ENCODE measurements around the gene LAX1.
"Not testable (repeated sequence)": the region's sequence is repeated elsewhere in the genome, so short reads cannot be mapped to it uniquely, and the experiment has no call there.

Gene LAX1

DNA sequence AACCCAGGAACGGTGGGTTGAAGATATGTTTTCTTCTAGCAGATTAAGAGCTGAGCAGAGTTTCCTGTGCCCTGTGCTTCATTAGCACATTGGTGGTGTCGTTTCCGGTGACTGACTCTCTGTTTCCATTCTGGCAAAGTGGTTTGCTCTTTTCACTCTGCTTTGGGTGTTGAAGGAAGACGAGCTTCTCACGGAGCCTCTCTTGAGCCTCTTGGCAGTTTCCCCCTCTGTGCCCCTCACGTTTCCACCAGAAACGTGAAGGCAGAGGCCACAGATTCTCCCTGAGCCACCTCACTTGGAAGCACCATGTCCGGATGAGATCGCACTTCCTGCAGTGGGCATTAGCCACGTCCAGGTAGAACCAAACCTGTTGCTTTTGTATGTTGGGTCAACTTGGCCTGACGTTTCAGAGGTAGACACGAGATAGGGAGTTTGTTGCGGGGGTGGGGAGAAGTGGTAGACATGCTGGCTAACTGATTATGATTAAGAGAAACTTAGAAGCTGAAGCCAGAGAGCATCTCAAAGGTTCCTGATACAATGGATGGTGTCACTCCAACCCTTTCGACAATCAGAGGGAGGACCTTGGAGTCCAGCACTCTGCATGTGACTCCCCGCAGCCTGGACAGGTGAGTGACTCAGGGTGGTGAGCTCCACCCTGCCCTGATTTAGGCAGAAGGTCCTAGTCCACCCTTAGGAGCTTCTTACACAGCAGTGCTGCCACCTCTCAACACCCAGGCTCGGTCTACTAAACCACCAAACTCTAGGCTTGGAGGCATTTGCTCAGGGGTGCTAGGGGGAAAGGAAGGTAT is at the start of gene LAX1:
Gene LAX1 (plus strand): TSS at position 155 of the 809 bp plus-strand sequence. CDS start 383 bp downstream, at position 538.
- DNase-seq (ENCODE audit: low read depth), result no peak

DNA sequence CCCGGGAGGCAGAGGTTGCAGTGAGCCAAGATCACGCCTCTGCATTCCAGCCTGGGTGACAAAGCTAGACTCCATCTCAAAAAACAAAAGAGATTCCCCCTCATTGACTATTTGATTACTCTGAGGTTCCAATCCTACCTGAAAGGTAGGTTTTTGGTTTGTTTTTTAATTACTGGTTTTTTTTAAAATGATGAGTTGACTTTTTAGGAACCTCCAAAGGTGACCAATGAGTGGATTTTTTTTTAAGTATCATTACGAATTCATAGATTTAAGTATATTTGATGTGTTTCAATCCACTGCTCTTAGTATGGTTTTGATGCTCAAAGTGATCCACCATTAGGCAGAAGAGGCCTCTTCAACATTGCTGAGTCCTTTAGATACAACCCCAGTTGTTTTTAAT is 47.9 kb upstream of the LAX1 start:
- no peak for DNase-seq (ENCODE audit: low read depth)

DNA sequence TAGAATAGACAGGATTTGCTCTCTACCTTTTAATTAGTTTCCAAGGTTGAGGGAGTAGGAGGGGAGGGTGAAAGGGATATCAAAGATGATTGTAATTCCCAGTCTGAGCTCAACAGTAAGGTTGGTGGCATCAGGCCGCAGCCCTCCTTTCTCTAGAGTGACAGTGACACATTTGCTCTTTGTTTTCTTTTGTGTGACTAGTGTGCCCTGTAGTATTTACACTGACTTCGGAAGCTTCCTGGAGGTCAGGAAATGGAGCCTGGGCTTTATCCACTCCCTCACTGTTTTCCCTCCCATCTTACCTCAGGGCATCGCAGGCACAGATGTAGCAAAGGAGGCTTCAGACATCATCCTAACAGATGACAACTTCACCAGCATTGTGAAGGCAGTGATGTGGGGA is 44.7 kb upstream of the LAX1 start:
- DNase-seq (ENCODE audit: low read depth), result no peak

DNA sequence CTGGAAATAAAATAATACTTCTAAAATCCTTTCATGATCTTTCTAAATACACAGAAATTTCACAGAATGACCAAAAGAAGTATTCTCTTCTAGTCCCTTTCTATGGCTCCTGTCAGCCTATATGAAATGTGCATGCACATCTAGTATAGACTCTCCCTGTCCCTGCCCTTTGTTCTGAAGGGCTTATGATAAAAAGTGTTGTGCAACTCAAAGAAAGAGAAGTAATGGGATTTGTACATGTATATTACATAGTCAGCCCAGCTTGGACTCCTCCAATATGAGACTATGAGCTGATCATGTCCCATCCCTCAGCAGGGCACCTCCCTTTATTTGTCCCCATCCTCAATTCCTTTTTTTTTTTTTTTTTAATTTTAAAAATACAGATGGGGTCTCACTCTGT is 42.1 kb upstream of the LAX1 start:
- no peak for DNase-seq (ENCODE audit: low read depth)

- DNase-seq (ENCODE audit: low read depth), result no peak
Measured at GRCh38 chr1:203726417-203726867, 38.5 kb upstream of the LAX1 start.

DNA sequence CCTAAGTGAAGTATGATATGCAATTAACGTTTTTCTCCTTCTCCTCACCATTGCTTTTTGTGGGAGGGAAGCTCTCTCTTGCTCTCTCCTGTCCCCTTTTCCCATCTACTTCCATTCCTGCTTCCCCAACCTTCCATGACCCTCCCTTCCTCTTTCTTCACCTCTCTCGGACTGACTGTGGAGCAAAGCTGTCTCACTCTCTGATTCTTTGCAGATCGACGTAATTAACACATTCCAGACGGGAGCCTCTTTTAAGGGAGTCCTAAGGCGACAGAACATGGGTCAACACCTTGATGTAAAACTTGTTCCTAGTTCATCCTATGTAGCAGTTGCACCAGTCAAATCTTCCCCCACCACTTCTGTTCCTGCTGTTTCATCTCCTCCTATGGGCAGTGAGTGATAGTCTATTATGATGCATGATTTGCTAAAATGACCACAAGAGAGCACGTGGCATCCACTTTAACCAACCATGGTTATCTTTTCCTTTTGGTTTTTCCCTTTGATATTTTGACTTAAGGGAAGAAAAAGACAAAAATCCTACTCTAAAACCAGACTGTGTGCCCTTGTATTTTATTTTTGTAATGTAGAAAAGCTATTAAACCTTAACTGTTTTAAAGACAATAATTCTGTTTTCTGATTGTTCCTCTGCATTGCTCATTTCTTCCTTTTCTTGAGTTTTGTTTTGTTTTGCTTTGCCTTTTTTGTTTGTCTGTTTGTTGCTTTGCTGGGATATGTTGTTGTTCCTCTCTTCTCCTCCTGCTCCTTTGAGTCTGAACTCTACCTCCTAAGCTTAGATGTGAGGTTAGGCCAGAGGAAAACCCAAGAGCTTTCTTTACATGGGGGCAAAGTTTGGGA is 31.7 kb upstream of the LAX1 start:
- DNase-seq (ENCODE audit: low read depth), result no peak

GRCh38 chr1:203742436-203742835 is 22.5 kb upstream of the LAX1 start:
- peak; percentile 30 for DNase-seq (ENCODE audit: low read depth)

- DNase-seq (ENCODE audit: low read depth), result no peak
Measured at GRCh38 chr1:203743091-203743571, 21.9 kb upstream of the LAX1 start.

GRCh38 chr1:203744075-203744972 is 20.7 kb upstream of the LAX1 start:
- DNase-seq (ENCODE audit: low read depth), result peak; percentile 18

DNA sequence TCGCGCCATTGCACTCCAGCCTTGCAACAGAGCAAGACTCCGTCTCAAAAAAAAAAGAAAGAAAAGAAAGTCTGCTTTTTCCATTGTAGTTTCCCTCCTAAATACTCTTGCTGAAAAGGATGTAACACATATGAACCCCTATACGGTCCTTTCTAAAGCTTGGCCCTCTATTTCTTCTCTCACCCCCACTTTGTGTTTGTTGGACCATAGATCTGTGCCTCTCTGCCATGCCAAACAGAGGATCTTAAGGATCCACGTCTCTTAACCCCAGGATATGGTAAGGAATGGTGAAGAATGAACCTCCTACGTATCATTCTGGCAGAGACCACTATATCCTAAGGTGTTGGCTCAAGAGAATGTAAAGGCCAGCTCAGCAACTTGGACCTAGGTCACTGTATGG is 18.7 kb upstream of the LAX1 start:
- DNase-seq (ENCODE audit: low read depth), result no peak

DNA sequence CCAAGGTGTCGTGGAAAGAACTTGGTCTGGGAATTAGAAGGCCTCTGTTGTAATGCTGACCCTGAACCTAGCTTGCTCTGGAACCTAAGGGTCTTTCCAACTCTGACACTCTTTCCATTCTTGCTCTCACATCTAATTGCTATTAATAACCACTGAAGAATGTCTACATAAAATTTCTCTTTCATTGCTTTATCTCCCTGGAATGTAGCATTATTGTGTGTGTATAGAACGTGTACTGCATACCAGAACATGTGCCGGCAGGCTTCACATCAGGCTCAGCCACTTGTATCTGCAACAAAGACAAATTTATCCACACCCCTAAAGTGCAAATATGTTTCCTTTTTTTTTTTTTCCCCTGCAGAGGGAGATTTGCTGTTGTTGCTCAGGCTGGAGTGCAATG is 13.9 kb upstream of the LAX1 start:
- peak; percentile 90 for DNase-seq (ENCODE audit: low read depth)

DNA sequence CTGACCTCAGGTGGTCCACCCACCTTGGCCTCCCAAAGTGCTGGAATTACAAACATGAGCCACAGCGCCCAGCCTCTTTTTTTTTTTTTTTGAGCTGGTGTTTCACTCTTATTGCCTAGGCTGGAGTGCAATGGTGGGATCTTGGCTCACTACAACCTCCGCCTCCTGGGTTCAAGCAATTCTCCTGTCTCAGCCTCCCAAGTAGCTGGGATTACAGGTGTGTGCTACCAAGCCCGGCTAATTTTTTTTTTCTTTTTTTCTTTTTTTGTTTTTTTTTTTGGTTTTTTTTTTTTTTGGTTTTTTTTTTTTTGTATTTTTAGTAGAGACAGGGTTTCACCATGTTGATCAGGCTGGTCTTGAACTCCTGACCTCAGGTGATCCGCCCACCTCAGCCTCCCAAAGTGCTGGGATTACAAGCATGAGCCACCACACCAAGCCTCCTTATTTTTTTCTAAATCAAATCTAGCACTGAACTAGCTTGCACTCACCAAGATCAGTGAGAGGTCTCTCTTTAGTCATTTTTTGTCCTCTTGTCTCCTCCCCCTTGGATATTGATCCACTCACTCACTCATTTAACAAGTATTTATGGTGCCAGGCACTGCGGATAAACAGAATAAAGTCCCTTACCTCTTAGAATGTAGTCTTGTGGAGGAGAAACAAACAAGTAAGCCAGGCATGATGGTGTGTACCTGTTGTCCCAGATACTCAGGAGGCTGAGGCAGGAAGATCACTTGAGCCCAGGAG is 13.2 kb upstream of the LAX1 start:
- not testable (repeated sequence) for DNase-seq (ENCODE audit: low read depth)

DNA sequence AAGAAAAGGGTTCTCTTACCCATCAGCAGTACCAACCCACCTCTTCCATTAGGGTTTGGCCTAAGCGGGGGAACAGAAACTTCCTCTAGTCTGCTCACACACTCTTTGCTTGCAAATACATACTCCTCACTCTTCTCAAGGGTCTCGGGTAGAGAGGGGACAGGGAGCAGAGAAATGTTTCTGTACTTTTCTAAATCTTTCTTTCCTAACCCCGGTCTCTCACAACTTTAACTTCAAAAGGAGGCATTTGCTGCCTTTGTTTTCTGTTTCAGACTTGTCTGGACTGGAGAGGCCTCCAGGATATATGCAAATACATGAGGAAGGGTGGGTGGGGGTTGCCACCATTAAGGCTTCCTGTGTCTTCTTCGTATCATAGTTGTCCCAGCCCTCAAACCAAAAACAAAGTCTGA is 10.5 kb upstream of the LAX1 start:
- no peak for DNase-seq (ENCODE audit: low read depth)

- DNase-seq (ENCODE audit: low read depth), result no peak
Measured at GRCh38 chr1:203756036-203756435, 8.9 kb upstream of the LAX1 start.

- DNase-seq (ENCODE audit: low read depth), result peak; percentile 34
Measured at GRCh38 chr1:203758749-203759148, 6.2 kb upstream of the LAX1 start.

DNA sequence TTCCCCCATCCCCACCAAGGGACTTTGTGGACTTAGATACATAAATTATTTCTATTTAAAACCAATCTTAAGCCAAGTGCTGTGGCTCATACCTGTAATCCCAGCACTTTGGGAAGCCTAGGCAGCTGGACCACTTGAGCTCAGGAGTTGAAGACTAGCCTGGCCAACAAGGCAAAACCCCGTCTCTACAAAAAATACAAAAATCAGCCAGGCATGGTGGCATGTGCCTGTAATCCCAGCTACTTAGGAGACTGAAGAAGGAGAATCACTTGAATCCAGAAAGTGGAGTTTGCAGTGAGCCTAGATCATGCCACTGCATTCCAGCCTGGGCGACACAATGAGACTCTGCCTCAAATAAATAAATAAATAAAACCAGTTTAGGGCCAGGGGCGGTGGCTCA is 4.5 kb upstream of the LAX1 start:
- no peak for DNase-seq (ENCODE audit: low read depth)

- not testable (repeated sequence) for DNase-seq (ENCODE audit: low read depth)
Measured at GRCh38 chr1:203761958-203762357, 3.0 kb upstream of the LAX1 start.

DNA sequence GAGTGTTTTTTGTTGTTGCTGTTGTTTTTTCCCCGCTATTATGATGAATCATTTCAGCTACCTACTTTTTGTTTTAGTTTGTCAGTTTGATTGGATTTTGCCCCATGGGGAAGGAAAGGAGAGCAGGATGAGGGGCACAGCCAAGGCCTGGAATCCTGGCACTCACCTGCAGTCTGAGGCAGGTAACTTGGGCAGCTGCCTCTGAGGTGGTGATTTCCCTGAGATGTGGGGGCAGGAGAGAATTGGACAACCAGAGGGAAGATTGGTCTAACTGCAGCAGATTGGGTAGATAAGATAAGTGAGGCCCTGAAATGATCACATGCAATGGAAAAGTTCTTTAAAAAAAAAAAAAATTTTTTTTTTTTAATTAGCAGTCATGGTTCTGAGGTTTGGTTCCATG is 1.5 kb upstream of the LAX1 start:
- DNase-seq (ENCODE audit: low read depth), result no peak

- DNase-seq (ENCODE audit: low read depth), result no peak
Measured at GRCh38 chr1:203764105-203765028, 616 bp upstream of the LAX1 start.

DNA sequence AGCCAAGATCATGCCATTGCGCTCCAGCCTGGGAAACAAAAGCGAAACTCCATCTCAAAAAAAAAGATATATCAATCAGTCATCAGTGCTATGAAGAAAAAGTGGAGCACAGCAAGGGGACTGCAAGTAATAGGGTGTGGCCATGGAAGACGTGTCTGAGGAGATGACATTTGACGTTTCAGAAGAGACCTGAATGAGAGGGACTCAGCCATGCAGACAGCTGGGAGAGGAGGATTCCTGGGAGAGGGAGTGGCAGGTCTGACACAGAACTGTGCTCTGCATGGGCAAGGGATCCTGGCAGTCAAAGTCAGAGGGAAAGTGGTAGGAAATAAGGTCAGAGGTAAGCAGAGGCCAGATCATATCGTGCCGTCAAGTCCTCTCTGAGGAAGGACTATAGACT is 3.3 kb downstream of the LAX1 start:
- DNase-seq (ENCODE audit: low read depth), result no peak
